ENCODE results near the gene P3H4. TPM values are rescaled to one million over a fixed set of nuclear protein-coding genes. Genes with fewer than 3 reads are reported as not detected.

P3H4 gene
- total RNA-seq, 2 experiments from 2014 or later: 1.3 to 2.3 TPM

GRCh38 chr17:41796121-41796895 is 15.4 kb downstream of the P3H4 start:
- no peak for TF ChIP-seq CTCF (IDR thresholded peaks at IDR 0.05)
- Mint-ChIP-seq H3K4me1 (ENCODE audit: low read depth) (peaks cover under 1% of the 10 kb centered on the region), H3K9me3 (no peaks in the 10 kb centered on the region), H3K27ac (no peak overlapping the region), H3K27me3 (no peaks in the 10 kb centered on the region), H3K4me3 (no peak overlapping the region), H3K36me3 (ENCODE audit: low read depth) (no peaks in the 10 kb centered on the region)
- no peaks in the 10 kb centered on the region for H3K9me3 ChIP-seq (ENCODE audit: control insufficient read depth in 1 of 2, insufficient read depth in 1 of 2, low read length in 2 of 2)
- ChIA-PET POLR2A (no interaction called here), CTCF (no interaction called here)
- DNase-seq (no peak), ATAC-seq (ENCODE audit: poor library complexity) (no peak)
- H3K4me3 ChIP-seq (ENCODE audit: low read length): no peak overlapping the region
- H3K4me1 ChIP-seq (ENCODE audit: insufficient read depth, low read length): peaks cover 6% of the 10 kb centered on the region
- intact Hi-C loops (cut with DNase I, micrococcal nuclease): no loop called here
- H3K27me3 ChIP-seq (ENCODE audit: control insufficient read depth in 1 of 2, insufficient read depth in 2 of 2, low read length in 2 of 2): no peaks in the 10 kb centered on the region
- H3K27ac ChIP-seq (ENCODE audit: low read depth in 1 of 2, low read length in 2 of 2): no peak overlapping the region
- no peaks in the 10 kb centered on the region for H3K36me3 ChIP-seq (ENCODE audit: insufficient read depth, low read length)

- no peak for TF ChIP-seq CTCF (IDR thresholded peaks at IDR 0.05)
- intact Hi-C loops (cut with DNase I, micrococcal nuclease): no loop called here
- ChIA-PET CTCF (no interaction called here), POLR2A (interaction anchor here (0.5 to 1.3 kb wide), 2 partner anchors 17 to 51 kb away, joined by 3 read pairs; partner anchors contain the start of gene P3H4)
- Mint-ChIP-seq H3K4me1 (ENCODE audit: low read depth) (peaks cover 9% of the 10 kb centered on the region), H3K27ac (no peak overlapping the region), H3K9me3 (no peaks in the 10 kb centered on the region), H3K4me3 (no peak overlapping the region), H3K36me3 (ENCODE audit: low read depth) (no peaks in the 10 kb centered on the region), H3K27me3 (no peaks in the 10 kb centered on the region)
- ATAC-seq (ENCODE audit: poor library complexity) (no peak), DNase-seq (no peak)
- no peaks in the 10 kb centered on the region for H3K9me3 ChIP-seq (ENCODE audit: control insufficient read depth in 1 of 2, insufficient read depth in 1 of 2, low read length in 2 of 2)
- H3K27ac ChIP-seq (ENCODE audit: low read depth in 1 of 2, low read length in 2 of 2): no peak overlapping the region
- H3K4me1 ChIP-seq (ENCODE audit: insufficient read depth, low read length): no peaks in the 10 kb centered on the region
- no peak overlapping the region for H3K4me3 ChIP-seq (ENCODE audit: low read length)
- no peaks in the 10 kb centered on the region for H3K27me3 ChIP-seq (ENCODE audit: control insufficient read depth in 1 of 2, insufficient read depth in 2 of 2, low read length in 2 of 2)
- no peaks in the 10 kb centered on the region for H3K36me3 ChIP-seq (ENCODE audit: insufficient read depth, low read length)
These were observed 17.2 kb downstream of the P3H4 start for GRCh38 chr17:41794540-41794975.

GRCh38 chr17:41793784-41794539 is 17.8 kb downstream of the P3H4 start:
- TF ChIP-seq CTCF (IDR thresholded peaks at IDR 0.05): no peak
- no peak overlapping the region for H3K4me3 ChIP-seq (ENCODE audit: low read length)
- Mint-ChIP-seq H3K27me3 (no peaks in the 10 kb centered on the region), H3K27ac (no peak overlapping the region), H3K4me1 (ENCODE audit: low read depth) (peaks cover 12% of the 10 kb centered on the region), H3K36me3 (ENCODE audit: low read depth) (no peaks in the 10 kb centered on the region), H3K9me3 (no peaks in the 10 kb centered on the region), H3K4me3 (no peak overlapping the region)
- no peaks in the 10 kb centered on the region for H3K9me3 ChIP-seq (ENCODE audit: control insufficient read depth in 1 of 2, insufficient read depth in 1 of 2, low read length in 2 of 2)
- no peak overlapping the region for H3K27ac ChIP-seq (ENCODE audit: low read depth in 1 of 2, low read length in 2 of 2)
- no peaks in the 10 kb centered on the region for H3K4me1 ChIP-seq (ENCODE audit: insufficient read depth, low read length)
- POLR2A ChIA-PET: interaction anchor here (0.5 to 1.3 kb wide), 2 partner anchors 17 to 51 kb away, joined by 3 read pairs; partner anchors contain the start of gene P3H4
- DNase-seq (no peak), ATAC-seq (ENCODE audit: poor library complexity) (no peak)
- intact Hi-C loops (cut with DNase I, micrococcal nuclease): no loop called here
- no peaks in the 10 kb centered on the region for H3K27me3 ChIP-seq (ENCODE audit: control insufficient read depth in 1 of 2, insufficient read depth in 2 of 2, low read length in 2 of 2)
- H3K36me3 ChIP-seq (ENCODE audit: insufficient read depth, low read length): no peaks in the 10 kb centered on the region
- CTCF ChIA-PET: no interaction called here
